Stimulated activated naive CD8-positive, alpha-beta T cell treated with anti-CD3 and anti-CD28 coated beads, Interleukin-15, amount 100 ng/mL, for 72 hours (primary cell): ENCODE results near the gene IGF2R.
"Not testable (repeated sequence)": the region's sequence is repeated elsewhere in the genome, so short reads cannot be mapped to it uniquely, and the experiment has no call there.

Experiments
- ATAC-seq: fragments of 150-1000 bp; cut with Tn5 transposase; 2 replicates; pipeline ENCODE4 v1.10.0; 2021; ENCODE audit warnings: mild to moderate bottlenecking, moderate library complexity
- DNase-seq, 2 donors: peaks; one replicate each; pipeline ENCODE4 v3.0.0; 2021 to 2022
- H3K27ac Mint-ChIP-seq, 2 donors: one replicate each; pipeline ENCODE4 v1.8.0; 2022; ENCODE audit warnings: mild to moderate bottlenecking in 2 of 2, mixed read lengths in 2 of 2, moderate library complexity in 2 of 2
- H3K27me3 Mint-ChIP-seq: one replicate; pipeline ENCODE4 v1.8.0; 2022; ENCODE audit warnings: mixed read lengths
- H3K4me1 Mint-ChIP-seq: one replicate; pipeline ENCODE4 v1.8.0; 2022; ENCODE audit warnings: mild to moderate bottlenecking, mixed read lengths
- H3K4me3 Mint-ChIP-seq, 2 donors: one replicate each; pipeline ENCODE4 v1.8.0; 2022; ENCODE audit warnings: mild to moderate bottlenecking in 2 of 2, mixed read lengths in 2 of 2, moderate library complexity in 1 of 2
- H3K9me3 Mint-ChIP-seq, 2 donors: one replicate each; pipeline ENCODE4 v1.8.0; 2022; ENCODE audit warnings: mixed read lengths in 2 of 2

IGF2R gene

GRCh38 chr6:160102956-160103824, 134.3 kb downstream of the IGF2R start:
- Mint-ChIP-seq H3K4me1 (peaks cover 23% of the 10 kb centered on the region), H3K4me3 (no peak overlapping the region), H3K27me3 (no peaks in the 10 kb centered on the region), H3K9me3 (no peaks in the 10 kb centered on the region), H3K27ac (peak overlapping the region in 1 of 2 donors; percentile 34)
- no peak for DNase-seq
- ATAC-seq, result peak; percentile 37

- Mint-ChIP-seq H3K4me1 (peaks cover 27% of the 10 kb centered on the region), H3K27me3 (no peaks in the 10 kb centered on the region), H3K27ac (peak overlapping the region in 1 of 2 donors; percentile 34), H3K9me3 (no peaks in the 10 kb centered on the region), H3K4me3 (no peak overlapping the region)
- ATAC-seq (no peak), DNase-seq (no peak)
These were observed 134.9 kb downstream of the IGF2R start for GRCh38 chr6:160103825-160104100.

GRCh38 chr6:160104821-160105517, 136.1 kb downstream of the IGF2R start:
- Mint-ChIP-seq H3K27ac (peak overlapping the region; percentile 72 to 81), H3K4me1 (peaks cover 21% of the 10 kb centered on the region)

GRCh38 chr6:160106010-160106409, 137.1 kb downstream of the IGF2R start:
- Mint-ChIP-seq H3K27me3 (no peaks in the 10 kb centered on the region), H3K9me3 (no peaks in the 10 kb centered on the region), H3K27ac (peak overlapping the region in 1 of 2 donors; percentile 36), H3K4me1 (peaks cover 18% of the 10 kb centered on the region), H3K4me3 (no peak overlapping the region)
- ATAC-seq (no peak), DNase-seq (no peak)

More at GRCh38 chr6:160104821-160105517, 136.1 kb downstream of the IGF2R start:
- ATAC-seq (no peak), DNase-seq (no peak)
- Mint-ChIP-seq H3K27me3 (no peaks in the 10 kb centered on the region), H3K9me3 (no peaks in the 10 kb centered on the region), H3K4me3 (no peak overlapping the region)

GRCh38 chr6:160106701-160107100, 137.8 kb downstream of the IGF2R start:
- ATAC-seq (no peak), DNase-seq (no peak)
- H3K27me3 Mint-ChIP-seq, result no peaks in the 10 kb centered on the region
- peak overlapping the region in 1 of 2 donors; percentile 91 for H3K27ac Mint-ChIP-seq
- H3K4me1 Mint-ChIP-seq, result peaks cover 13% of the 10 kb centered on the region
- no peak overlapping the region for H3K4me3 Mint-ChIP-seq
- no peaks in the 10 kb centered on the region for H3K9me3 Mint-ChIP-seq

- no peak overlapping the region for H3K4me3 Mint-ChIP-seq
These were observed 139.2 kb downstream of the IGF2R start for GRCh38 chr6:160108077-160108476.

GRCh38 chr6:160110586-160111123, 141.8 kb downstream of the IGF2R start:
- Mint-ChIP-seq H3K27me3 (no peaks in the 10 kb centered on the region), H3K4me1 (peaks cover 13% of the 10 kb centered on the region), H3K27ac (no peak overlapping the region), H3K9me3 (no peaks in the 10 kb centered on the region), H3K4me3 (no peak overlapping the region)
- ATAC-seq, result no peak
- no peak for DNase-seq

More at GRCh38 chr6:160108077-160108476, 139.2 kb downstream of the IGF2R start:
- no peaks in the 10 kb centered on the region for H3K9me3 Mint-ChIP-seq
- H3K27ac Mint-ChIP-seq, result no peak overlapping the region
- ATAC-seq, result no peak
- peaks cover 13% of the 10 kb centered on the region for H3K4me1 Mint-ChIP-seq
- no peak for DNase-seq
- no peaks in the 10 kb centered on the region for H3K27me3 Mint-ChIP-seq

- H3K4me3 Mint-ChIP-seq, result no peak overlapping the region
- peaks cover 13% of the 10 kb centered on the region for H3K4me1 Mint-ChIP-seq
- H3K27ac Mint-ChIP-seq, result peak overlapping the region in 1 of 2 donors; percentile 74
- DNase-seq (no peak), ATAC-seq (no peak)
- H3K27me3 Mint-ChIP-seq, result no peaks in the 10 kb centered on the region
- no peaks in the 10 kb centered on the region for H3K9me3 Mint-ChIP-seq
These were observed 142.9 kb downstream of the IGF2R start for GRCh38 chr6:160111806-160112205.

GRCh38 chr6:160112628-160113299, 143.9 kb downstream of the IGF2R start:
- H3K27ac Mint-ChIP-seq, result peak overlapping the region; percentile 28 to 49
- DNase-seq, result no peak
- H3K4me3 Mint-ChIP-seq, result no peak overlapping the region
- H3K27me3 Mint-ChIP-seq, result no peaks in the 10 kb centered on the region
- peaks cover 0 to 3% of the 10 kb centered on the region in 2 donors for H3K9me3 Mint-ChIP-seq
- peak; percentile 17 for ATAC-seq
- peaks cover 13% of the 10 kb centered on the region for H3K4me1 Mint-ChIP-seq

- H3K4me1 Mint-ChIP-seq, DNase-seq, ATAC-seq, H3K9me3 Mint-ChIP-seq, H3K4me3 Mint-ChIP-seq, H3K27me3 Mint-ChIP-seq: not testable (repeated sequence)
- peak overlapping the region in 1 of 2 donors; percentile 82 for H3K27ac Mint-ChIP-seq
These were observed 145.7 kb downstream of the IGF2R start for GRCh38 chr6:160114536-160114935.

- peaks cover 0 to 7% of the 10 kb centered on the region in 2 donors for H3K9me3 Mint-ChIP-seq
- peak; percentile 14 for ATAC-seq
- DNase-seq, result no peak
- H3K27ac Mint-ChIP-seq, result peak overlapping the region in 1 of 2 donors; percentile 82
- no peaks in the 10 kb centered on the region for H3K27me3 Mint-ChIP-seq
- H3K4me1 Mint-ChIP-seq, result no peaks in the 10 kb centered on the region
- no peak overlapping the region for H3K4me3 Mint-ChIP-seq
These were observed 146.5 kb downstream of the IGF2R start for GRCh38 chr6:160115421-160115820.

- Mint-ChIP-seq H3K9me3 (peaks cover 0 to 7% of the 10 kb centered on the region in 2 donors), H3K4me1 (no peaks in the 10 kb centered on the region), H3K27me3 (no peaks in the 10 kb centered on the region), H3K27ac (no peak overlapping the region), H3K4me3 (no peak overlapping the region)
- DNase-seq (no peak), ATAC-seq (no peak)
These were observed 147.5 kb downstream of the IGF2R start for GRCh38 chr6:160116411-160116810.

- ATAC-seq, result no peak
- Mint-ChIP-seq H3K27ac (no peak overlapping the region), H3K9me3 (peaks cover 0 to 7% of the 10 kb centered on the region in 2 donors), H3K4me3 (no peak overlapping the region), H3K27me3 (no peaks in the 10 kb centered on the region), H3K4me1 (no peaks in the 10 kb centered on the region)
- DNase-seq, result no peak
These were observed 148.3 kb downstream of the IGF2R start for GRCh38 chr6:160117137-160117536.

- DNase-seq (no peak), ATAC-seq (no peak)
- Mint-ChIP-seq H3K4me1 (no peaks in the 10 kb centered on the region), H3K27ac (no peak overlapping the region), H3K9me3 (peaks cover 0 to 7% of the 10 kb centered on the region in 2 donors), H3K27me3 (no peaks in the 10 kb centered on the region), H3K4me3 (no peak overlapping the region)
These were observed 149.8 kb downstream of the IGF2R start for GRCh38 chr6:160118620-160119229.

GRCh38 chr6:160120087-160120486, 151.2 kb downstream of the IGF2R start:
- ATAC-seq (no peak), DNase-seq (no peak)
- Mint-ChIP-seq H3K9me3 (peaks cover 0 to 7% of the 10 kb centered on the region in 2 donors), H3K27me3 (no peaks in the 10 kb centered on the region), H3K4me3 (no peak overlapping the region), H3K4me1 (peaks cover 5% of the 10 kb centered on the region), H3K27ac (no peak overlapping the region)
